ENCODE measurements around the gene SPSB4. TPM values are rescaled to one million over a fixed set of nuclear protein-coding genes. Genes with fewer than 3 reads are reported as not detected.

Gene SPSB4
- total RNA-seq, 1 donor from 2014 or later, result 0.98 TPM

- no peak for DNase-seq (ENCODE audit: extremely low spot score in 2 of 2)
Measured at GRCh38 chr3:141146979-141147470, 95.9 kb downstream of the SPSB4 start.

GRCh38 chr3:141147657-141148056 lies 96.5 kb downstream of the SPSB4 start:
- H3K27ac ChIP-seq, result no peak overlapping the region
- H3K4me1 ChIP-seq, result no peaks in the 10 kb centered on the region
- H3K27me3 ChIP-seq, result no peaks in the 10 kb centered on the region
- H3K4me3 ChIP-seq, result no peak overlapping the region
- H3K9me3 ChIP-seq, result no peaks in the 10 kb centered on the region
- intact Hi-C loops (cut with DNase I), result no loop called here
- TF ChIP-seq CTCF (IDR thresholded peaks at IDR 0.05), result no peak
- DNase-seq (ENCODE audit: extremely low spot score in 2 of 2), result no peak
- no peaks in the 10 kb centered on the region for H3K36me3 ChIP-seq

More at GRCh38 chr3:141146979-141147470, 95.9 kb downstream of the SPSB4 start:
- intact Hi-C loops (cut with DNase I), result no loop called here
- H3K27ac ChIP-seq, result no peak overlapping the region
- no peak overlapping the region for H3K4me3 ChIP-seq
- H3K36me3 ChIP-seq, result no peaks in the 10 kb centered on the region
- no peaks in the 10 kb centered on the region for H3K9me3 ChIP-seq
- no peaks in the 10 kb centered on the region for H3K4me1 ChIP-seq
- no peaks in the 10 kb centered on the region for H3K27me3 ChIP-seq
- no peak for TF ChIP-seq CTCF (IDR thresholded peaks at IDR 0.05)
- TF ChIP-seq POLR2A (IDR thresholded peaks at IDR 0.05), result no peak
- no peak for TF ChIP-seq POLR2AphosphoS5 (IDR thresholded peaks at IDR 0.05; ENCODE audit: insufficient read depth in 1 of 2, low read depth in 1 of 2)

- no peak overlapping the region for H3K27ac ChIP-seq
- TF ChIP-seq CTCF (IDR thresholded peaks at IDR 0.05) (no peak), POLR2AphosphoS5 (IDR thresholded peaks at IDR 0.05; ENCODE audit: insufficient read depth in 1 of 2, low read depth in 1 of 2) (no peak), POLR2A (IDR thresholded peaks at IDR 0.05) (no peak)
- H3K4me1 ChIP-seq, result no peaks in the 10 kb centered on the region
- intact Hi-C loops (cut with DNase I), result no loop called here
- no peak for DNase-seq (ENCODE audit: extremely low spot score in 2 of 2)
- H3K27me3 ChIP-seq, result no peaks in the 10 kb centered on the region
- no peak overlapping the region for H3K4me3 ChIP-seq
- no peaks in the 10 kb centered on the region for H3K36me3 ChIP-seq
- no peaks in the 10 kb centered on the region for H3K9me3 ChIP-seq
Measured at GRCh38 chr3:141148169-141148568, 97.0 kb downstream of the SPSB4 start.

- H3K27ac ChIP-seq, result no peak overlapping the region
- DNase-seq (ENCODE audit: extremely low spot score in 2 of 2), result no peak
- no peaks in the 10 kb centered on the region for H3K27me3 ChIP-seq
- no peaks in the 10 kb centered on the region for H3K36me3 ChIP-seq
- intact Hi-C loops (cut with DNase I), result no loop called here
- H3K4me1 ChIP-seq, result no peaks in the 10 kb centered on the region
- no peak overlapping the region for H3K4me3 ChIP-seq
- TF ChIP-seq POLR2A (IDR thresholded peaks at IDR 0.05), result no peak
- no peak for TF ChIP-seq CTCF (IDR thresholded peaks at IDR 0.05)
- TF ChIP-seq POLR2AphosphoS5 (IDR thresholded peaks at IDR 0.05; ENCODE audit: insufficient read depth in 1 of 2, low read depth in 1 of 2), result no peak
- no peaks in the 10 kb centered on the region for H3K9me3 ChIP-seq
Measured at GRCh38 chr3:141148770-141149169, 97.6 kb downstream of the SPSB4 start.

- H3K36me3 ChIP-seq, result no peaks in the 10 kb centered on the region
- H3K4me1 ChIP-seq, result no peaks in the 10 kb centered on the region
- DNase-seq (ENCODE audit: extremely low spot score in 2 of 2), result no peak
- H3K4me3 ChIP-seq, result no peak overlapping the region
- intact Hi-C loops (cut with DNase I), result no loop called here
- H3K9me3 ChIP-seq, result no peaks in the 10 kb centered on the region
- no peak overlapping the region for H3K27ac ChIP-seq
- H3K27me3 ChIP-seq, result no peaks in the 10 kb centered on the region
- TF ChIP-seq POLR2AphosphoS5 (IDR thresholded peaks at IDR 0.05; ENCODE audit: insufficient read depth in 1 of 2, low read depth in 1 of 2), result no peak
Measured at GRCh38 chr3:141150081-141150830, 99.1 kb downstream of the SPSB4 start.

All from vagina (tissue), 2 donors.